K562 treated with DMSO at 1 percent for 48 hours (cell line): ENCODE data around the gene PTMA. TPM values are rescaled to one million over a fixed set of nuclear protein-coding genes. Genes with fewer than 3 reads are reported as not detected.

Source experiments
- total RNA-seq: library from RNA; unstranded; fragments of 300-600 nt; gene quantifications from 2 replicates; pipeline ENCODE4 v1.2.3, GENCODE V29; 2022; ENCODE audit warnings: low replicate concordance; ENCODE audit errors: extremely low read depth

The PTMA gene, protein sequence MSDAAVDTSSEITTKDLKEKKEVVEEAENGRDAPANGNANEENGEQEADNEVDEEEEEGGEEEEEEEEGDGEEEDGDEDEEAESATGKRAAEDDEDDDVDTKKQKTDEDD
- 895 TPM in 1 of 2 replicates, not detected in the other for total RNA-seq

DNA sequence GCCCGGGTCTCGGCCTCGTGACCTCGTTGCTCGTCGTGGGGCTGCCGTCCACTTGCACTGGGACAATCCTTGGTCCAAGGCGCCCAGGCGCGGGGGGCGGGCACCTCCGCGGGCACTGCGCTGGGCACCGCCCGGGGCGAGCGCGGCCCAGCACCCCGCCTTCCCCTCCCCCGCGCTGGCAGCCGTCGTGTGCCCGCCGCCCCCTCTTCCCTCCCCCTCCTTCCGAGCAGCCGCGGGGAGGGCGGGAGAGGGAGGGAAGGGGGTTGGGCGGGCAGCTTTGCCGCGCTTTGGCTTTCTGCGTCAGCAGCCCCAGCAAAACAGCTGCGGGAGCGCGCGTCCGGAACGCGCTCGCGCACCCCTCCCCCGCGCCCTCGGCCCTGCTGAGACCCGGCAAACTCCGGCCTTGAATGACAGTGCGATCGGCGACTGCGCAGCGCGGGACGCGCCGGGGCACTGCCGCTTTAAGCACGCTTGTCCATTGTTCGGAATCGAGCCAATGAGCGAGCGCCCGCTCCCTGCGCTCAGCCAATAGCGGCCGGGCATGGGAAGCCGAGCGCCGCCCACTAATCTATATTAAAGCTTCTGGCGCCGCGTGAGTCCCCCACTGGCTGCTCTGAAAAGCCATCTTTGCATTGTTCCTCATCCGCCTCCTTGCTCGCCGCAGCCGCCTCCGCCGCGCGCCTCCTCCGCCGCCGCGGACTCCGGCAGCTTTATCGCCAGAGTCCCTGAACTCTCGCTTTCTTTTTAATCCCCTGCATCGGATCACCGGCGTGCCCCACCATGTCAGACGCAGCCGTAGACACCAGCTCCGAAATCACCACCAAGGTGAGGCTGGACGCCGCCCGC lies at the start of gene PTMA:
Gene PTMA (plus strand): TSS at position 599 of the 846 bp plus-strand sequence. CDS start 182 bp downstream, at position 781.

Other genes with a start within 250 kb of the PTMA start
- not detected in 2 replicates for gene NCL, start 244.0 kb upstream of the PTMA start, total RNA-seq
- gene NMUR1, start 178.1 kb upstream of the PTMA start, total RNA-seq: not detected in 2 replicates
- gene TEX44, start 115.7 kb upstream of the PTMA start, total RNA-seq: not detected in 2 replicates
- not detected in 2 replicates for gene PDE6D, start 72.8 kb downstream of the PTMA start, total RNA-seq
- not detected in 2 replicates for gene COPS7B, start 77.9 kb downstream of the PTMA start, total RNA-seq
- gene NPPC, start 217.9 kb downstream of the PTMA start, total RNA-seq: not detected in 2 replicates